GM12875 (cell line): Measurements from ENCODE around the gene VCP.
A peak's percentile ranks its signal among the peaks of the same experiment; 100 is the strongest.

ENCODE experiments used
- H3K4me3 ChIP-seq: one replicate; pipeline ENCODE4 v1.5.1; 2011; ENCODE audit warnings: low read depth, low read length, control low read depth
- CTCF ChIP-seq: IDR thresholded peaks from 2 replicates; pipeline ENCODE4 v1.5.1; 2011; ENCODE audit warnings: low read depth, mild to moderate bottlenecking, control low read depth, inconsistent platforms, low read length, moderate library complexity, borderline replicate concordance; ENCODE audit not compliant: insufficient read depth

Gene VCP

DNA sequence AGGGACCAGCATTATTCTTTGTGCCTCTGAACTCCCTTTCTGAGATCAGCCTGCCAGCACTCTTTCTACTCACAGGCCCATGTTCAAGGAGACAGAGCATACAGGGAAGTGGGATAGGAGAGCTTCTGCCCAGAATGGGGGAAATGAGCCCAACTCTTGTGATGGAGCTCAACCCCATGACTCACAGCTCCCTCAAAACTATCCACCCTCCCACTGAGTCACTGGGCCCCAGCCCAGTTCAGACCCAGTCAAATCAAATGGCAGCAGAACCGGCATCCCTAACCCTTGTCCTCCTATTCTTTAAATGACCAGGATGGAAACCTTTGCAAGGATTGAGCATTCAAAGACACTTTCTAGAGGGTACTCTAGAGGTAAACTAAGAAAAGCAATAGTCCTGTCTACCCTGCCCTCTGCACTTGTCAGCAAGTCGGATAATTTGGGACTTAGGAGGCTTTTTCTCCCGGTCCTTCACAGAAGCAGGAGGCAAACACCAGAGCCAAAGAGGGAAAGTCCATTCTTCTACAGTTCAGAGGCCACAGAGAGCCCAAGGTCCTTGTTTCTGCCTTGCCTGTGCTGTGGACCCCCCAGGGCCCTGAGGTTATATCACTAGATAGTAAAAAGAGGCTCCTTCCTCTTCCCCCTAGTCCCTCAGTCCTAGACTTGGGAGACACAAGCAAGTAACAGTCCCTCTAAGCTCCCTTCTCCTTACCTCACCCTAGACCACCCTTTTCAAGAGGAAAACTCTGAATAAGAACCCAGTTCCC, 40.0 kb upstream of the VCP start:
- H3K4me3 ChIP-seq = no peak overlapping the region
- TF ChIP-seq CTCF = no peak

- peak overlapping the region; percentile 46 for H3K4me3 ChIP-seq
- TF ChIP-seq CTCF = no peak
These were observed 38.8 kb upstream of the VCP start for GRCh38 chr9:35111001-35111933.

DNA sequence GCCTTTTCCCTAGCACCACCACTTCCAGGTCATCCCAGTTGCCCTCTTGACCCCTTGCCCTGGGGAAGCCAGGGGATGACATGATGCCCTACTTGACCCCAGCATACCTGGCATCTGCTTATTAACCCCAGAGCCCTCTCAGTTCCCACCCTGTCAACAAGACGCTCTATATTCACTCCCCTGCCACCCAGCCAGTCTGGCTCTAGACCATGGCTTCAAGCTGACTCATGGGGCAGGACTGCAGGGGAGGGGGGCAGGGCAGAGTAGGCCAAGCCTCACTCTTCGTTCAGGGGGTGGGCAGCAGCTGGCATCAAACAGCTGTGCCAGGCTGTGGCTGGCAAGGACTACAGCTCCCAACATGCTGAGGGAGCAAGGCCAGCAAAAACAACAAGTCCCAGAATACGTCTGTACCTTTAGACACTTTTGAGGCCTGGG, 37.9 kb upstream of the VCP start:
- no peak overlapping the region for H3K4me3 ChIP-seq
- TF ChIP-seq CTCF = no peak

DNA sequence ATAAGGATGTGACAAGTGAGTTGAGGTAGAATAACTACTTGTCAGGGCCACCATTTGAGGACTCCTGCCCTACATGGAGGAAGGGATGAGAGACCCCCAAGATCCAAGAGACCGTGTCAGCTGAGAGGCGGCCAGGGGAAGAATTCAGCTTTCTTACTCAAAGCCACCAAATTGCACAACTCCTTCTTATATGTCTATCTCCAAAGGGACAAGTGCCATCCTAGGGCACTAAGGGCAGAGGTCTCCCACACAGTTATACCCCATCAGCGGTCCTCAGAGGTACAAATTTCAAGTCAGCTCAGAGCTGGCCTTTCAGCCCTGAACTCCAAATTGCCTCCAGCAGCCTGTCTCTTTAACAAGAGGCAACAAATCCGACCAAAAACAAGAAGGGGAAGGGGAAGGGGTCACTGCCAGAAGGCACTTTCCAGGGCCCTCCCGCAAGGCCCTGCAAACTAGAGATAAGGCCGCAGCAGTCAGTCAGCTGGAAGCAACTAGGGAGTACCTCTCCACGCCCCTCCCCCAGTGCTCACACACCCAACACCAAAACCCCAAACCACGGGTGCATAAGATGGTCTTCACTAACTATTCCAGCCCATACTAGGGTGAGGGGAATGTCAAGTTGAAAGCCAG, 36.6 kb upstream of the VCP start:
- no peak for TF ChIP-seq CTCF
- H3K4me3 ChIP-seq = no peak overlapping the region

GRCh38 chr9:35108461-35108860, 36.0 kb upstream of the VCP start:
- H3K4me3 ChIP-seq = no peak overlapping the region
- TF ChIP-seq CTCF = no peak

GRCh38 chr9:35107297-35108290, 35.2 kb upstream of the VCP start:
- TF ChIP-seq CTCF = no peak
- no peak overlapping the region for H3K4me3 ChIP-seq
